Mesothelial cell of epicardium (in vitro differentiated cells): ENCODE data around the gene PTGFR. TPM values are rescaled to one million over a fixed set of nuclear protein-coding genes. Genes with fewer than 3 reads are reported as not detected.
A peak's percentile ranks its signal among the peaks of the same experiment; 100 is the strongest.

ENCODE experiments used
- DNase-seq, 2 experiments: peaks; one replicate each; pipeline ENCODE4 v3.0.0; 2021; ENCODE audit warnings: low spot score in 2 of 2; ENCODE audit not compliant: unreplicated experiment in 2 of 2
- H3K27ac Mint-ChIP-seq: 2 replicates; pipeline ENCODE4 v1.8.0; 2021; ENCODE audit warnings: mixed read lengths
- H3K27me3 Mint-ChIP-seq: 2 replicates; pipeline ENCODE4 v1.8.0; 2021; ENCODE audit warnings: low read depth, mixed read lengths
- H3K36me3 Mint-ChIP-seq: 2 replicates; pipeline ENCODE4 v1.8.0; 2021; ENCODE audit warnings: mixed read lengths
- H3K4me1 Mint-ChIP-seq: 2 replicates; pipeline ENCODE4 v1.8.0; 2021; ENCODE audit warnings: mixed read lengths
- H3K4me3 Mint-ChIP-seq: 2 replicates; pipeline ENCODE4 v1.8.0; 2021; ENCODE audit warnings: mild to moderate bottlenecking, moderate library complexity, mixed read lengths
- H3K9me3 Mint-ChIP-seq: 2 replicates; pipeline ENCODE4 v1.8.0; 2021; ENCODE audit warnings: mixed read lengths
- CTCF ChIP-seq: fragments of 200-600 bp; sonication (generic); IDR thresholded peaks from one replicate; pipeline ENCODE4 v1.5.0; 2021; ENCODE audit warnings: antibody characterized with exemption; ENCODE audit not compliant: unreplicated experiment
- total RNA-seq: library from RNA; stranded (reverse); gene quantifications from 3 replicates; pipeline ENCODE4 v1.2.1, GENCODE V29; 2021

The PTGFR gene
- 0.27 to 0.43 TPM (median 0.38 TPM) in 3 replicates for total RNA-seq

- H3K27me3 Mint-ChIP-seq: peaks cover 93% of the 10 kb centered on the region
- H3K36me3 Mint-ChIP-seq: no peaks in the 10 kb centered on the region
- no peak within 1 kb of the TSS for H3K27ac Mint-ChIP-seq
- peak in 1 of 2 experiments; percentile 47 for DNase-seq
- peaks cover 5% of the 10 kb centered on the region for H3K9me3 Mint-ChIP-seq
- no peak for TF ChIP-seq CTCF
- H3K4me1 Mint-ChIP-seq: peaks cover 8% of the 10 kb centered on the region
- peak within 1 kb of the TSS; percentile 63 for H3K4me3 Mint-ChIP-seq
Measured at GRCh38 chr1:78490861-78491450, at the start of gene PTGFR. Gene PTGFR, plus strand, starts transcription at chr1:78490974. Its CDS starts 1,770 bp downstream, at chr1:78492744.

- peaks cover 6% of the 10 kb centered on the region for H3K4me1 Mint-ChIP-seq
- no peaks in the 10 kb centered on the region for H3K27me3 Mint-ChIP-seq
- H3K9me3 Mint-ChIP-seq: no peaks in the 10 kb centered on the region
- no peak overlapping the region for H3K27ac Mint-ChIP-seq
- H3K36me3 Mint-ChIP-seq: no peaks in the 10 kb centered on the region
- no peak for DNase-seq
- no peak for TF ChIP-seq CTCF
- H3K4me3 Mint-ChIP-seq: no peak overlapping the region
Measured at GRCh38 chr1:78441921-78442320, 48.9 kb upstream of the PTGFR start.

GRCh38 chr1:78447086-78447485 is 43.7 kb upstream of the PTGFR start:
- Mint-ChIP-seq H3K27ac (no peak overlapping the region), H3K27me3 (no peaks in the 10 kb centered on the region), H3K4me3 (no peak overlapping the region), H3K4me1 (no peaks in the 10 kb centered on the region), H3K36me3 (no peaks in the 10 kb centered on the region), H3K9me3 (no peaks in the 10 kb centered on the region)
- no peak for DNase-seq
- TF ChIP-seq CTCF: no peak

- H3K4me3 Mint-ChIP-seq: no peak overlapping the region
- no peak for TF ChIP-seq CTCF
Measured at GRCh38 chr1:78464449-78464891, 26.3 kb upstream of the PTGFR start.

GRCh38 chr1:78465143-78465542 is 25.6 kb upstream of the PTGFR start:
- Mint-ChIP-seq H3K9me3 (peaks cover 49% of the 10 kb centered on the region), H3K27ac (no peak overlapping the region), H3K4me1 (no peaks in the 10 kb centered on the region), H3K27me3 (no peaks in the 10 kb centered on the region), H3K36me3 (no peaks in the 10 kb centered on the region), H3K4me3 (no peak overlapping the region)
- no peak for DNase-seq
- TF ChIP-seq CTCF: no peak

More at GRCh38 chr1:78464449-78464891, 26.3 kb upstream of the PTGFR start:
- H3K9me3 Mint-ChIP-seq: peaks cover 56% of the 10 kb centered on the region
- DNase-seq: no peak
- no peaks in the 10 kb centered on the region for H3K27me3 Mint-ChIP-seq
- no peak overlapping the region for H3K27ac Mint-ChIP-seq
- H3K4me1 Mint-ChIP-seq: no peaks in the 10 kb centered on the region
- no peaks in the 10 kb centered on the region for H3K36me3 Mint-ChIP-seq

- Mint-ChIP-seq H3K4me3 (no peak overlapping the region), H3K9me3 (peaks cover 19% of the 10 kb centered on the region), H3K4me1 (no peaks in the 10 kb centered on the region), H3K27ac (no peak overlapping the region), H3K27me3 (peaks cover 4% of the 10 kb centered on the region), H3K36me3 (no peaks in the 10 kb centered on the region)
- DNase-seq: no peak
- TF ChIP-seq CTCF: no peak
Measured at GRCh38 chr1:78468521-78468920, 22.3 kb upstream of the PTGFR start.
